Activated CD4-positive, CD25-positive, alpha-beta regulatory T cell treated with anti-CD3 and anti-CD28 coated beads, Interleukin-2, amount 50 U/mL, for 24 hours (primary cell): ENCODE data around the gene CYP8B1.

Experiments used
- ATAC-seq, 2 donors: fragments of 150-1000 bp; cut with Tn5 transposase; one replicate each; pipeline ENCODE4 v1.10.0; 2021; ENCODE audit warnings: mild to moderate bottlenecking in 1 of 2, moderate library complexity in 1 of 2

CYP8B1 gene

DNA sequence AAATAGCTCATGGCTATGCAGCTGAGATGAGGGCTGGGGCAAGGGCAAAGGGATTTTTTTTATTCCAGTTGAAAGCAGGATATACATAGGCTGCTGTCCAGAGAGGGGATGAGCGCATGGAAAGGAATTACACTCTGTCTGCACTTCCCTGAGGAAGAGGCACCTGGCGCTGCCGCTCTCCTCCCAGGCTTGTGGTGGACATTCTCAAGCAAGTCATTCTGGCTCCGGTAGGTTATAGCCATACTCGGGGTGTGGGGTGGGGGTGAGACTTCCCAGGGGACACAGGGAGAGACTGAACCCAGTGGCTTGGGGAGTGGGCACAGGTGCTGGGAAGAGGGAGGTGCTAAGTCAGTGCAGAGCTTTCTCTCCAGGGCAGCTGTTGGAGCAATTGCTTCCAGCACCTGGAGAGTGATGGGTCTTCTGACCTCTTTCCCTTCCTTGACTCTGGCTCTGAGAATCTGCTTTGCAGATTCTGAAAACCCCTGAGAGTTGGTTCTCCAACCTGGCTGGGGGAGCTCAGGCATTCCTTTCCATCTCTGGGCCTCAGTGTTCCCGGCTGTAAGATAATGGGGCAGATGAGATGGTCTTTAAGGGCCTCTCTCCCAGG is 24.3 kb downstream of the CYP8B1 start:
- ATAC-seq = no peak

DNA sequence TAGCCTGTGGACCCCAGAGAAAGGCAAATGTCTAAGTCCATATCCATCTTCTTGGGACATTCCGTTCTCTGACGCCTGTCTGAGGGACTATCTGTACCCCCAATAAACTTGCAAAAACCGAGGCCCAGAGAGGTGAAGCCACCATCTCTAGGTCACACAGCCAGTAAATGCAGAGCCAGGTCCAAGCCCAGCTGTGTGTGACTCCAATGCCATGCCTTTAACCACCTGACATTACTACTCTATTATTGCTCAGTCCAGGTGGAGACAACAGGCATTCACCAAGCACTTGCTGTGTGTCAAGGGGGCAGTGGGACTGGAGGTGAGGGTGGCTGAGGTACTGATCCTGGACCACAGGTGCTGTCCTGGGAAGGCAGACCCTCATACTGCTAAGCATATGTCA is 25.4 kb downstream of the CYP8B1 start:
- no peak for ATAC-seq

- ATAC-seq = no peak
Observed at GRCh38 chr3:42849017-42849416, 26.7 kb downstream of the CYP8B1 start.

DNA sequence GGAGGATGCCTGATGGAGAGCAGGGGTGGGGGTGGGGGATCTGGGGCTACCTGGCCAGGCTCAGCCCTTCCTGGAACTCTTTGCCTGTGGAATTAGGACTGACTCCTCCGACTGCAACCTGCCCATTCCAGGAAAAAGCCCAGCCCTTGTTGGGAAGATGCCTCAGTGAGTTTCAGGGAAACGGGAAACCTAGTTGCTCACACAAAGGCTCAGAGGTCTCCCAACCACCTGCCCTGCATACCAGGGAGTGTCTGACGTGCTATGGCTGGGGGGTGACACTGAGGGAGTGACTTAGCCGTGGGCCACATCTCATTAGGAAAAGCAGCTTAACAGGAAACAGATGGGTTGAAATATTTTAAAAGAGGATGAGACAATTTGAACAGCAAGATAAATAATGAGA is 27.9 kb downstream of the CYP8B1 start:
- no peak for ATAC-seq

DNA sequence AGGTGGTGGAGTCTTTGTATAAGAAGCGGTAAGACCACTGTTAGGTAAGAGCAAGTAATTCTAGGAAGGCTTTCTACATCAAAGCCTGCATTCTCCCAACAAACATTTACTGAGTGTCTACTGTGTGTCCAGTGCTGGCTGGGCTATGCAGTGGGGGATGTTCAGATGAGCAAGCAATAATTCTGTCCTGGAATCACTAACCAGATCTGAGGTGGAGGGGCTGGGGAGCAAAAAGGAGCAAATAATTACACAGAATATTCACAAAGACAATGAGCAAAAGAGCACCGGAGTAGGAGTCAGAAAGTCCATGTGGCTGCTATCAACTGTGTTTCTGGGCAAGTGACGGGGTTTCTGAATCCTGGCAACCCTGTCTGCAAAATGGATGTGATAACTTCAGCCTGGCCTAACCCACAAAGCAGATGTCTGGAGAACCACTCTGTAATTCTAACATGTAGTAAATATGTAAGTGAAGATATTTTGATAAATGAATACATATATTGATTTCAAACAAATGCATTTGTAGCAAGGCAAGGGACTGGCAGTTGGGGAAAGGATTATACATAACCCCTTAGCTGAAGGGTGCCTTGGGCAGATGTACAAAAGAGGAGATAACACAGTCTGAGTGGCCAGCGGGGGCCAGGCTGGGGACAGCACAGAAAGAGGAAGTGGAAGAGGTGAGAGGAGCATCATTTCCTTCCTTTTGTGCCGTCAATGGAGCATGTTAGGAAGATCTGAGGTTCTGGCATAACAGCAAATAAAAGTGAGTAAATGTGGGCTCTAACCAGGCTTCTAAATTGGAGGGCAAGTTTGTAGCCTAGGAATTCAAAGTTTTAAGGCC is 28.8 kb downstream of the CYP8B1 start:
- no peak for ATAC-seq

- ATAC-seq = no peak
Observed at GRCh38 chr3:42844815-42845214, 30.9 kb downstream of the CYP8B1 start.

GRCh38 chr3:42844412-42844713 is 31.3 kb downstream of the CYP8B1 start:
- ATAC-seq = no peak

DNA sequence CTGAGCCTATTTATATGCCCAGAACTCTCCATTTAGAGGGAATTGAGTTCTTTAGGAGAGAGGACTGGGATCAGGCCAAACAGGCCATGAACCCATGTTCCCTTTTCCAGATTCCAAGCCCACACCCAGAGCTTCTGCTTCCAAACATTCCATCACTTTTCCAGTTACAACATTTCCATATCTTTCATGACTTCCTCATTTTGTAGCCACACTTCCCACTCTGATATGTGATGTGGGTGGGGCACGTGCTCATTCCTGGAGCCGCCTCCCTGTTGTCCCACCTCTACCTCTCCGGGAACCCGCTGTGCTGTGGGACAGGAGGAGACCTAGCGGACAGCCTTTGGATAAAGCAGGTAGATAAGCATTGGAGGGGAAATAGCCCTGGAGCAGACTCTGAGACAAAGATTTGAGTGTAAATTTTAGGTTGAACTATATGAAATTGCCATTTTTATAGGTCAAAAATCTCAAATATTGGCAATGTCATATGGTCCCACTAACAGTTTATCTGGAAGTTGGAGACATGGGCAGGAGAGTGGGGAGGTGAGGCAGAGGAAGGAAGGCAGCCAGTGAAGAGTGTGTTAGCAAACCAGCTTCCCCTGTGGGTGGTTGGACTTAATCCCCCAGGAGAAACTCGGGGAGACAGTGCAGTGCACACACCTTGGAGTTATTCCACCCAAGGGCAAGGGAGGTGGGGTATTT is 31.8 kb downstream of the CYP8B1 start:
- ATAC-seq = no peak

GRCh38 chr3:42841332-42841731 is 34.3 kb downstream of the CYP8B1 start:
- ATAC-seq = no peak

DNA sequence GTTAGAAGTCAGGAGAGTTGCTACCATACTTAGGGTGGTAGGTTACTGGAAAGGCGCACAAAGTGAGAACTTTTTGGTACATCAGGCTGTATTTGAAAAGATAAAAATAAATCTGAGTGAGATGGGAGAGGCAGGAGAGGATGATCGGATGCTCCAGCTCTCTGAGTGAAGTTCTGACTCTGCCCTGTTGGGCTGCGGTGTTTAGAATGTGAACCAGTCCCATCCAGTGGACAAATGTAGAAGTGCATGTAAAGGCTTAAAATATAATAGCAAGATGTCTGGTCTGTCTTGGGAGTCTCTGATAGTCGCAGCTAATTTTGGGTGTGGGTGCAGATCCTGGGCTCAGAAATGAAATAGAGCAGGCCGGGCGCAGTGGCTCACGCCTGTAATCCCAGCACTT is 36.1 kb downstream of the CYP8B1 start:
- ATAC-seq = peak; percentile 46 to 71

- ATAC-seq = no peak
Observed at GRCh38 chr3:42838571-42838970, 37.1 kb downstream of the CYP8B1 start.

GRCh38 chr3:42836150-42837123 is 39.2 kb downstream of the CYP8B1 start:
- no peak for ATAC-seq

GRCh38 chr3:42831321-42831713 is 44.4 kb downstream of the CYP8B1 start:
- peak in 1 of 2 donors; percentile 48 for ATAC-seq

DNA sequence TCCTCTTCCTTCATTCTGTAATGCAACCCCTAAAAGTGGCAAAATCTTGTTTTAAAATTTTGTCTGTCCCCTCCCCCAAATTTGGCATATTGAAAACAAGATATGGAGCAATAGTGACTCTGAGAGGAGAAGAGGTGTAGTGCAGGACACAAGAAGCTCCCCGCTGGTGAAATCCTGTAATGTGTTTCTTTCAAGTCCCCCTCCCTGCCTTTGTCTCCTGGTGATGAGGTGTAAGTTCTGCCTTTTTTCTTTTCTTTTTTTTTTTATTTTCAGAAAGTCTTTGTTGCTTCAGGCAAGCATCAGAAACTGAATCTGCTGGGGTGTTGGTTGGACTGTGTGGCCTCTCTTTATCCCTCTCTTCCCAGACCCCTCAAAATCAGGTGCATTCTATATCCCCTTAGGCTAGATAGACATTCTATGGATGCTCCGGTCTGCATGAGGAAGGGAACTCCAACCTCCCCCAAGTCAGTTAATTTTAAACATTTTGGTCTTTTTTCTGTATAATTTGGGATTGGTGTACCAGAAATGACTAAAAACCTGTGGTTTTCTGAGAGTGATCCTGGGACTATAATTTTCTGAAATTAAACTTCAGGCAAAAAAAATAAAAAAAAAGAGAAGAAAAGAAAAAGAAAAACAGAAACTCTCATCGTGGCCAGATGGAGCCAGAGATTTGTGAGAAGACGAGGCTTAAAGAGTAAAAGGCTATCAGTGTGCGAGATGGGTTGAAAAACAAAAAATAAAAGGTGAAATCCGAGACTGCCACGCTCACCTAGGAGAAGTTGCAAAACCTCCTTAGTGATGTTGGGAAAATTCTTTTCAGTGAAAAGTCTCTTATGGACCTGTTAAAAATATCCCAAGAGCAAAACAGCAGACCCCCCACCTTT is 45.0 kb downstream of the CYP8B1 start:
- no peak for ATAC-seq

DNA sequence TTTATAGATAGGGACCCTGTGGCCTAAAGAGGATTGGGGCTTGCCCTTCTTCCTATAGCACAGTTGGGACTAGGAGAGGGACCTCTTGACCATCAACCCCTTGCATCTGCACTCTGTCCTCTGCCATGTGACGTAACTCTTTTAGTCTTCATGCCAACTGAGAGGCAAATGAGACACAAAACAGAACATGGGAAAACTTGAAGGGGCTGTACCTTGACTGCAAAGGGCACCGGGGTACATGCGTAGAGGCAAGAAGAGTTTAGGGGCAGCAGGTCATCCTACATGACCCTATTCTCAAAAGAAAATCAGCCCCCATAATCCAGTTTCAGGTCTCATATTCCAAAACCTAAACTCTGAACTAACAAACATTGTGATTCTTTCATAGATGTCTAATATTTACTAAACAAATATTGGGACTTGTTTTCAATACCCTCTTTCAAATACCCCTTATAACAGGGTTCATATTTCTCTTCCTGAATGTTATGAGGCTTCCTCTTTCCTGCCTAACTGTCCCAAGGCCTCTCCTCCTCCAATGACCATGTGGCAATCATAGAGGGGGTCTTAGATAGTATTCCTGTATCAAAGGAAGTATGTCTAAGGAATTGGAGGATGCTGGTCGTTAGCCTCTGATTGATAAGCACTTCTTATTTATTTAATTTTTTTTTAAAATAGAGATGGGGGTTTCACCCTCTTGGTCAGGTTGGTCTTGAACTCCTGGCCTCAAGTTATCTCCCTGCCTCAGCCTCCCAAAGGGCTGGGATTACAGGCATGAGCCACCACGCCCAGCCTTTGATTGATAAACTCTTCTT is 45.8 kb downstream of the CYP8B1 start:
- no peak for ATAC-seq

DNA sequence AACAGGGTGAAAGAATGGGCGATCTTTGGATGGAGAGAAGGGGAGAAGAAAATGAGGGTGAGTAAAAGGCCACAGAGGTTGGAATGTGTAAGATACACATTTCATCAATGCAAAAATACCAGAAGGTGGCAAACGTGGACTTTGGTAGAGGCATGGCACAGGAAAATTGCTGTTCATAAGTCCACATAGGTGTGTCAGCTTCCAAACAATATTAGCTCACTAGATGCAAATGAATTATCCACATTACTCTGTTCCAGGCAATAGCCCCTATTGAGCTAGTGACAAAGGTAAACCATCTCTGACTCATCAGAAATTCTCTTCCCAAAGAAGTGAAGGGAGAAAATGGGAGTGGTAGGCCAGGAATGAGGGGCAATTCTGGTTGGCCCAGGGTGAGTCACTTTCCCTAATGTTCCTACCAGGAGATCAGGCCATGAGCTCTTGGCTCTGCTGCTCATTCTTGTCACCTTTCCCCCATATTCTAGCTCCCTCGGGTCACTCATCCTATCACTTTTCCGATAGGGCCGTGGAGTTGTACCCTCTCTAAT is 46.5 kb downstream of the CYP8B1 start:
- no peak for ATAC-seq

- ATAC-seq = no peak
Observed at GRCh38 chr3:42827654-42828053, 48.0 kb downstream of the CYP8B1 start.

- no peak for ATAC-seq
Observed at GRCh38 chr3:42827023-42827422, 48.7 kb downstream of the CYP8B1 start.

DNA sequence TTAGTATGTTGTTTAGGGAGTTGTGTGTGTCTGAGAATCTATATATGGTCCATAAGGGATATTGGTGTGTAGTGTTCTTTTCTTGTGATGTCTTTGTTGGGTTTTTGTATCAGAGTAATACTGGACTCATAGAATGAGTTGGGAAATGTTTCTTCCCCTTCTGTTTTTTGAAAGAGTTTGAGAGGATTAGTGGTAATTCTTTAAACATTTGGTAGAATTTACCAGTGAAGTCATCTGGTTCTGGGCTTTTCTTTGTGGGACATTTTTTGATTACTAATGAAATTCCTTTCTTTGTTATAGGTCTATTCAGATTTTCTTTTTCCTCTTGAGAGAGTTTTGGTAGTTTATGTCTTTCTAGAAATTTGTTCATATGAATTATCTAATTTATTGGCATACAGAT is 49.5 kb downstream of the CYP8B1 start:
- ATAC-seq = no peak

DNA sequence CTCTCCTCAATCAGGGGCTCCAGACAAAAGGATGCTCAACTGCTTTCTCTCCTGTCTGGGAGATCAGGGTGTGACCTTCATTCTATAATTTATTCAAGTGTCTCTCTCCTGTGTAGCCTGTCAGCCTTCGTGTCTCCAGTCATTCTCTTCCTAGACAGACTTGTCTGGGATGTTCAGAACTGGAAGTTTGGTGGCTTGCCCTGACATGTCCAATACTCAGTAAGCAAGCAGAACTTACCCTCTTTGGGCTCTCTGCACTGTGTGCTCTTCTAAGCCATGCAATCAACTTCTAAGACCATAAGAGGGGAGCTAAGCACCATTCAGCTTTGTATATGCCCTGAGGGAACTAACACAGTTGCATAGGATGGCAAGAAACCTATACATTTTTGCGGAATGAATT is 52.3 kb downstream of the CYP8B1 start:
- ATAC-seq = no peak

DNA sequence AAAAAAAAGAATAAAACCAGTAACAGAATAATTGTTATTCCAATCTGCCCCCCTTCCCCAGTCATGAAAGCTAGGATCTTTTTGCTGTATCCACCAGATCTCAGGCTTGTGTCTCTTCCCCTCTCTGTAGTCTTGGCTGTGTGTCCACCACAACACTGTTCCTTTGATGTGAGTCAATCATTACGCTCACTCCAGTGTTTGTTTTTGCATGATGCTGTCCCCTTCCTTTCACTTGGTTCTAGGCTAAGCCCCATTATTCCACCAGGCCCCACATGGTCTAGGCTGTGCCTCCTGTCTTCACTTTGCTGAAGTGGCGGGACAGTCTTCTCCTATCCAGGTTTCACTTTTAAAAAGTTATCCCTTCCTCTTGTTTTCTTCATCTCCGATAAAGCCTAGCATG is 52.9 kb downstream of the CYP8B1 start:
- no peak for ATAC-seq
